Psoas muscle (tissue), 8 donors: ENCODE data around the gene VWC2. TPM values are rescaled to one million over a fixed set of nuclear protein-coding genes. Genes with fewer than 3 reads are reported as not detected.
"Not testable (repeated sequence)": the region's sequence is repeated elsewhere in the genome, so short reads cannot be mapped to it uniquely, and the experiment has no call there.

Source experiments
- ATAC-seq, 4 donors: fragments of 200-7000 bp; cut with Tn5 transposase; one replicate each; pipeline ENCODE4 v1.9.1; 2020; ENCODE audit warnings: moderate library complexity in 3 of 4, mild to moderate bottlenecking in 2 of 4
- DNase-seq, 2 donors: peaks; one replicate each; pipeline ENCODE4 v3.0.0-alpha.2; 2020
- H3K27ac ChIP-seq: fragments of 200-600 bp; one replicate; pipeline ENCODE4 v1.8.0; 2022
- H3K27me3 ChIP-seq, 3 donors: fragments of 200-600 bp in 1 of 3; one replicate each; pipeline versions ENCODE4 v1.6.1 to v1.8.0; 2013 to 2022; ENCODE audit warnings: low read length in 2 of 3, mild to moderate bottlenecking in 2 of 3, moderate library complexity in 1 of 3; ENCODE audit not compliant: insufficient read depth in 3 of 3
- H3K36me3 ChIP-seq, 2 donors: fragments of 200-600 bp in 1 of 2; one replicate each; pipeline versions ENCODE4 v1.6.1 to v1.8.0; 2013 to 2022; ENCODE audit warnings: low read depth in 1 of 2, mild to moderate bottlenecking in 1 of 2, moderate library complexity in 1 of 2; ENCODE audit not compliant: insufficient read depth in 1 of 2
- H3K4me1 ChIP-seq: fragments of 200-600 bp; one replicate; pipeline ENCODE4 v1.8.0; 2022
- H3K4me3 ChIP-seq: fragments of 200-600 bp; one replicate; pipeline ENCODE4 v1.8.0; 2022; ENCODE audit warnings: mild to moderate bottlenecking
- H3K9me3 ChIP-seq: fragments of 200-600 bp; one replicate; pipeline ENCODE4 v1.8.0; 2022
- WGBS, 3 donors: extraction: QIAGEN DNeasy Blood & Tissue Kit; methylation state at CpG; one replicate each; pipeline versions ENCODE4 v1.1.6 to v1.1.7; 2013; 5-methylcytosine and 5-hydroxymethylcytosine counted together
- intact Hi-C, 2 donors: fragments of 100-400 bp; cut with DNase I; formaldehyde crosslinking; loops; one replicate each; pipeline versions ENCODE4 v1.11.0 to v1.14.2; 2022
- polyA plus RNA-seq, 3 donors: library from polyadenylated mRNA; stranded (reverse); fragments of 200-250 nt; gene quantifications; one replicate each; pipeline ENCODE4 v1.2.3, GENCODE V29; 2013
- total RNA-seq, 4 donors: library from RNA; stranded (reverse); fragmentation: NEBNext Ultra II Directional in 2 of 4; extraction: Animal tissue kit (Norgen Biotek cat#: 25700) in 2 of 4; gene quantifications; one replicate each; pipeline versions ENCODE4 v1.2.1 to v1.2.4, GENCODE V29; 2021 to 2023
- TF ChIP-seq, protein P1 (sequence below): fragments of 200-600 bp; IDR thresholded peaks from one replicate; pipeline ENCODE4 v1.8.0; 2022; ENCODE audit warnings: antibody characterized with exemption
- donor health status: healthy with polysubstance abuse.
- donor health status: DM: no; HTN: no; CAD: no; lungs with moderate emphysema.
- donor health status: Bipolar disorder and iron deficiency.
- donor health status: healthy.
- donor health status: DM: yes; HTN: yes; CAD: no.
- donor health status: DM: no; HTN: no; CAD: no.
- donor health status: DM: no; HTN: no; CAD: no.
- donor health status: DM: yes; HTN: yes; CAD: no.

The VWC2 gene
- total and polyA plus RNA-seq, 7 donors: under 0.01 to 0.01 TPM; not detected in 5

DNA sequence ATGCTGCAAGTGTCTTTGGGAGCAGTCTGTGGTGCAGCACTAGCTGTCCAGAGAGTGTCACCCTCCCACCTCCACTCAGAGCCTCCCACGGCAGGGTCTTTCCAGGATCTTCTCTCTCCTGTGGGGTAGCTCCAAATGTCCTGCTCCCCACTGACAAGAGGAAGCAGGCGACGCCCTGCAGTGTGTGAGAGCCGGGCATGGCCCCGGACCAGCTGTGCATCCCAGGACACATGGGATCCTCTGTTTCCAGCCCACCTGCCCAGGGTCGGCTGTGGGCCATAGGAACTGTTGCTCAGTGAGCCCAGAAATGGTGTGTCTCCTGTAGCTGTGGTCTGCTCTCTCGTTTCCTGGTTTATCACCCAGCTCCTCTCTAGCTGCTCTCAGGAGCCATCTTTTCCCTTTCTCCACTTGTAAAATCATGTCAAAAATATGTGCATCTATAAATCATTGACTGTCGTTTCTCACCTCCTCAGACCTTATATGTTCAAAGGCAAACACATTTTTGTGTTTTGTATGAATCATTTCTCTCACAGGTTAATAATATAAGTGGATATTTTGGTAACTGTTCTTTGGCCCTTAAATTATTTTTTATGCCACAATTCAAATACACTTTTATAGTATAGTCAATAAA lies 74.9 kb downstream of the VWC2 start:
- H3K4me1 ChIP-seq: no peaks in the 10 kb centered on the region
- intact Hi-C loops: no loop called here
- no peaks in the 10 kb centered on the region for H3K36me3 ChIP-seq
- H3K9me3 ChIP-seq: no peaks in the 10 kb centered on the region
- H3K4me3 ChIP-seq: no peak overlapping the region
- no peak overlapping the region for H3K27ac ChIP-seq
- WGBS, 3 donors: 58 to 63% (median 61%) methylated on average over 8 of the region's 8 CpGs
- TF ChIP-seq, protein P1, sequence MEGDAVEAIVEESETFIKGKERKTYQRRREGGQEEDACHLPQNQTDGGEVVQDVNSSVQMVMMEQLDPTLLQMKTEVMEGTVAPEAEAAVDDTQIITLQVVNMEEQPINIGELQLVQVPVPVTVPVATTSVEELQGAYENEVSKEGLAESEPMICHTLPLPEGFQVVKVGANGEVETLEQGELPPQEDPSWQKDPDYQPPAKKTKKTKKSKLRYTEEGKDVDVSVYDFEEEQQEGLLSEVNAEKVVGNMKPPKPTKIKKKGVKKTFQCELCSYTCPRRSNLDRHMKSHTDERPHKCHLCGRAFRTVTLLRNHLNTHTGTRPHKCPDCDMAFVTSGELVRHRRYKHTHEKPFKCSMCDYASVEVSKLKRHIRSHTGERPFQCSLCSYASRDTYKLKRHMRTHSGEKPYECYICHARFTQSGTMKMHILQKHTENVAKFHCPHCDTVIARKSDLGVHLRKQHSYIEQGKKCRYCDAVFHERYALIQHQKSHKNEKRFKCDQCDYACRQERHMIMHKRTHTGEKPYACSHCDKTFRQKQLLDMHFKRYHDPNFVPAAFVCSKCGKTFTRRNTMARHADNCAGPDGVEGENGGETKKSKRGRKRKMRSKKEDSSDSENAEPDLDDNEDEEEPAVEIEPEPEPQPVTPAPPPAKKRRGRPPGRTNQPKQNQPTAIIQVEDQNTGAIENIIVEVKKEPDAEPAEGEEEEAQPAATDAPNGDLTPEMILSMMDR: no peak
- no peaks in the 10 kb centered on the region for H3K27me3 ChIP-seq
- DNase-seq: no peak
- ATAC-seq: no peak

DNA sequence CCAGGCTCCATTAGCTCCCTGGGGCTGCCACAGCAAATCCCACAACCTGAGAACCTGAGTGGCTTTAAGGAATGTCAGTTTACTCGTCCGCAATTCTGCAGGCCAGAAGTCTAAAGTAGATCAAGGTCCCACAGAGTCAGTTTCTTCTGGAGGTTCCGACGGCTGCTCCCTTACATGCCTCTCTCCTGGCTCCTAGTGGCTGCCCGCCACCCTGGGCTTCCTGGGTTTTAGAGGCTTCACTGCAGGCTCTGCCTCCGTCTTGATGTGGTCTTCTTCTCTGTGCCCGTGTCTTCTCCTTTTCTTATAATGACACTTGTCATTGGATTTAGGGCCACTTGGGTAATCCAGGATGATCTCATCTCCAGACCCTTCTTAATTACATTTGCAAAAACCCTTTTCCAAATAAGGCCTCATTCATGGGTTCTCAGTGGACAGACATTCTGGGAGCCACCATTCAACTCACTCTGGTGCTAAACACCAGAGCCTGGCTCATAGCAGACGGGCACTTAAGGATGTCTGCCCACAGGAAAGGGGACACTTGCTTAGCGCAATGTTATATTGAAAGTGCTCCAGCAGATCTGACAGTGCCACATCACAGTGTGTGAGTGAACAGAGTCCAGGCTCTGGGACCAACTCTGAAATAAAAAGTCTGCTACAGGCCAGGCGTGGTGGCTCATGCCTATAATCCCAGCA lies 77.6 kb downstream of the VWC2 start:
- H3K36me3 ChIP-seq: no peaks in the 10 kb centered on the region
- no peaks in the 10 kb centered on the region for H3K4me1 ChIP-seq
- intact Hi-C loops: no loop called here
- no peak for ATAC-seq
- no peak overlapping the region for H3K4me3 ChIP-seq
- 70 to 73% (median 72%) methylated on average over 10 of the region's 10 CpGs for WGBS, 3 donors
- no peaks in the 10 kb centered on the region for H3K9me3 ChIP-seq
- TF ChIP-seq, protein P1: no peak
- no peak for DNase-seq
- no peak overlapping the region for H3K27ac ChIP-seq
- no peaks in the 10 kb centered on the region for H3K27me3 ChIP-seq

GRCh38 chr7:49851614-49851934 lies 78.1 kb downstream of the VWC2 start:
- H3K9me3 ChIP-seq, intact Hi-C loops, H3K27me3 ChIP-seq, ATAC-seq, DNase-seq, H3K27ac ChIP-seq, H3K4me1 ChIP-seq, H3K36me3 ChIP-seq, H3K4me3 ChIP-seq: not testable (repeated sequence)
- WGBS, 3 donors: 89 to 95% (median 89%) methylated on average over 9 of the region's 9 CpGs

DNA sequence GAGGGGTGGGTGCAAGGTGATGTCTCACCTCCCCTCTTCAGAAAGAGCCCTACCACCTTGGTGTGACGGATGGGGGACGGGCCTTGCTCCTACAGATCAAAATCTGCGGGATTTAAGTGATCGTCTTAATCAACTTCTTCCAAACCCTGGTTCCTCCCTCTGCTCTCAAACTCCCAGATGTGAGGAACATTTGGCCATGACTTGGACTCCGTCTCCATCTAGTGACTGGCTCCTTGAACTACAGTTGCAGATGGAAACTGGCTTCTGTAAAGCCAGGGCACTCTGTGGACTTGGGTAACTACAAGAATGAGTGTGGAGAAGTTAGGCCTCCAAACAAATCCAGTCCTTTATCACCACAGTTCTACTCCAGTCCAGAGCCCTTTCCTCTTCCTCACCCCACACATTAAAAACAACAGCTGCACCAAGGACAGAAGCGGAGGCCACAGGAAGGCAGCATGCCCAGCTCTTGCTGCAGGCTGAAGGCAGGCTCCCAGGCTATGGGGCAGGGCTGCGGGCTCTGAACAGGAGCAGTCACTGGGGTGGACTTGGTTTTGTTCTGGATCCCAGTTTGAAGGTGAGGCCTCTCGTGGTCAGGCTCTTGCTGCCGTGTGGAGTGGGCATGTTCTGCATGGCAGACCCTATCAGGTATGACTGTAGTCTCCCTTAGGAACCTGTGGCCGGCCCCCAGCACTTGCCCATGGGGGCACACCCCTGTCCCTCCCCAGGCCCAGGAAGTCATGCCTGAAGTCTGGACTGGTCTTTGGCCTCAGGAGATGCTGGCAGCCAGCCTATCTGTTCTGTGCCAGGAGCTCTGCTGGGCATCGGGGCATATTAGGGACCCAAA lies 79.4 kb downstream of the VWC2 start:
- Histone ChIP-seq H3K27ac (no peak overlapping the region), H3K36me3 (no peaks in the 10 kb centered on the region), H3K4me1 (no peaks in the 10 kb centered on the region), H3K9me3 (no peaks in the 10 kb centered on the region), H3K4me3 (no peak overlapping the region), H3K27me3 (no peaks in the 10 kb centered on the region)
- ATAC-seq (peak in 1 of 4 donors; percentile 59), DNase-seq (no peak)
- 42 to 50% (median 48%) methylated on average over 11 of the region's 11 CpGs for WGBS, 3 donors
- TF ChIP-seq, protein P1: peak; percentile 51
- intact Hi-C loops: no loop called here
